IPS DF 4.7 (cell line): ENCODE results near the gene SPINDOC.
"Not testable (repeated sequence)": the region's sequence is repeated elsewhere in the genome, so short reads cannot be mapped to it uniquely, and the experiment has no call there.

Experiments
- DNase-seq: peaks from one replicate; pipeline ENCODE4 v3.0.0-alpha.2; 2013; ENCODE audit warnings: low spot score; ENCODE audit errors: extremely low read depth

SPINDOC gene, protein sequence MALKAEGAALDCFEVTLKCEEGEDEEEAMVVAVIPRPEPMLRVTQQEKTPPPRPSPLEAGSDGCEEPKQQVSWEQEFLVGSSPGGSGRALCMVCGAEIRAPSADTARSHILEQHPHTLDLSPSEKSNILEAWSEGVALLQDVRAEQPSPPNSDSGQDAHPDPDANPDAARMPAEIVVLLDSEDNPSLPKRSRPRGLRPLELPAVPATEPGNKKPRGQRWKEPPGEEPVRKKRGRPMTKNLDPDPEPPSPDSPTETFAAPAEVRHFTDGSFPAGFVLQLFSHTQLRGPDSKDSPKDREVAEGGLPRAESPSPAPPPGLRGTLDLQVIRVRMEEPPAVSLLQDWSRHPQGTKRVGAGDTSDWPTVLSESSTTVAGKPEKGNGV

DNA sequence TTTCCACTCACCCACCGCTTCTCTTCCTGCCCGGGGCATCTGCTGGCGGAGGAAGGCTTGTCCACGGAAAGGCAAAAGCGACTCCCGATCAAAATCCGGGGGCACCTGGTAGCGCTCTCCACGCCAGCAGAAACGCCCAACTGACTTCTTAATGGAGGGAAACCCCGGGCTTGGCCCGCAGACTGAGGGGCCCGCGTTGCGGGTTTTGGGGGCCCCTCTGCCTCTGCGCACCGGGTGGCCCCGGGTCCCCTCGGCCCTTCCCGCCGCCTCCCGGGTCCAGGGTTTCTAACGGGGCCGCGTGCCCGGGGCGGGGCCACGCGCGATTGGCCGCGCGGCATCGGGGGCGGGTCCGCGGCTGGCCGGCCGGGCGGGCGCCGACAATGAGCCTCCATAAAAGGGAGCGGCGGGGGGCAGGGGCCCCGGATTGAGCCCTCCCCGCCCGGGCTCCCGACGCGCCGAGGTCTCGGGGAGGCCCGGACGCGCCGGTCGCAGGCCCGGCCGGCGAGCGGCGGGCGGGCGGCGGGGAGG, at the start of gene SPINDOC:
TSS of gene SPINDOC (plus strand) at position 422 of the 528 bp plus-strand sequence. CDS start 231 bp downstream, outside the sequence.
- DNase-seq = no peak

DNA sequence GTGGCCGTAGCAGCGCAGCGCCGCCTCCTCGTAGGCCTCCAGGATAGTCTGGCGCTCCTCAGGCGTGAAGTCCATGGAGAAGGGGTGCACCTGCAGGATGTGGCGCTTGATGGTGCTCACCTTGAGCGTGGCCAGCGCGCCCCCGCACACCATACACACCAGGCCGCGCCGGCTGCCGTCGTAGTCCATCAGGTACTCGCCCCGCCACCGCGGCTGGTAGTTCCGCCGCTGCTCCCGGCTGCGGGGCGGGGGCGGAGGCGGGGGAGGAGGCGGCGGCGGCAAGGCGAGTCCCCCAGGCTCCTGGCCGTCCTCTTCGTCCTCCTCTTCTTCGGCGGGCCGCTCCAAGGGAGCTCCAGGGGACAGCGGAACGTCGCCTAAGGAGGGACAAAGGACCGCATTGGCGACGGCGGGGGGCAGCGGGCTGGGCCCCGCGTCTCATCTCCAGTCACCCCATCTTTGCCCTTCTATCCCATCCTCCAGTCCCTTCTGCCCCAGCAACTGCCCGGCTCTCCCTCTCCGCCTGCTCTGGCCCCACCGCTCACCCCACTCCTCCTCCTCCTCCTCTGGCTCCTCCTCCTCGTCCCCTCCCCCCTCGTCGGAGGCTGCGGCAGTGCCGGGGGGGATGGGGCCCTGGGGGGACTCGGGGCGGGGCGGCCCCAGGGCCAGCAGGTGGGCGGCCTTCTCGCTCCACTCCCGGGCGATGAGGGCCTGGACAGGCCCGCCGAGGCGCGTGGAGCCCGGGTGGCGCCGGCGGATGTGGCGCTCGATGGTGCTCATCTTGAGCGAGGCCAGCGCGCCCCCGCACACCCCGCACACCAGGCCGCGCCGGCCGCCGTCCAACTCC, 49.5 kb upstream of the SPINDOC start:
- no peak for DNase-seq

DNA sequence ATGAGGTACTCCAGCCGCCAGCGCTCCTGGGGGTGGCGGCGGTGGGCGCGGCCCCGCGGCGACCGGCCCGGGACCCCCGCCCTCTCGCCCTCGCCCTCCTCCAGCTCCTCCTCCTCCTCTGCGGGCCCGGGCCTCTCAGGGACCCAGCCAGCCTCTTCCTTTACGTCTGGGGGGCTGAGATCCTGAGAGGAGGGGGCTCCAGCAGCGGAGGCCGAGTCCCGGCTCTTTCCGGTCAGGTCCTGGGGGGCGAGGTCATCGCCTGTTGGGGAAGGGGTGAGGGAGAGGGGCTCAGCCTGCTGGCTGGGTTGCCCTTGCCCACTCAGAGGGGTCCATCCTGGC, 48.9 kb upstream of the SPINDOC start:
- no peak for DNase-seq

DNA sequence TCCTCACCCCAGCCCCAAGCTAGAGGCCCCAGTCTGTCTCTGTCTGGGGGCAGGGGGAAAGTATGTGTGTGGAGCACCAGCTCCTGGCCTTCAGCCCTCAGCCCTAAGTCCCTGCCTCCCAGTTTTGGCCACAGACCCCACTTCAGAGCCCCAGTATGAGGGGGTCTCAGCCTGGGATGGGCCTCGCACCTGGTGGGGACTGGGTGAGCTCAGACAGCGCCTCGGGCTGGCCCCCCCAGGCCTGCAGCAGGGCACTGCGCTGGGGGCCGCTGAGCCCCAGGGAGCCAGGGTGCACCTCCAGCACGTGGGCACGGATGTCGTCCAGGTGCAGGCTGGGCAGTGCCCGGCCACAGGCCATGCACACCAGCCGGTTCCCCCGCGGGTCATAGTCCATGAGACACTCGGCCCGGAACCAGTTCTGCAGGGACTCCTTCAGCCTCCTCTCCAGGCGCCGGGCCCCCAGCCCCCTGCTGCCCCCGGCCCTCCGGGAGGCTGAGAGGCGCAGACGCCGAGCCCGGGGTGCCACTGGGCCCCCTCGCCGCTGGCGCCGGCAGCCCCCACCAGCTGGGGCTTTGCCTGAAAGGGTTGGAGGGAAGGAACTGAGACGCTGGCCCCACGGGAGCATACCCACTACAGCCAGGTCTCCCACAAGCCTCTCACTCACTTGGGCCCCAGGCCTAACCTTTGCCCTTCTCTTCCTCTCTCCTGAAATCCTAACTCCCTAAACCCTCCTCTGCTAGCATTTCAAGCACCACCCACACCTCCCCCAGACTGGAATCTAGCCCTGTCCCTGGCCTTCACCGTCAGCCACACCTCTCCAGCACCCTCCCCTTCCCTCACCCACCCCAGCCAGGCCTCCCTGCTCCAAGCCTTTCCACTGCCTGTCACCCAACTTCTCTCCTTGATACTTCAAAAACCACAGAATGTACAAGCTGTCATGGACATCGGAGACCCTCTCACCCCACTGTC, 48.3 kb upstream of the SPINDOC start:
- no peak for DNase-seq

DNA sequence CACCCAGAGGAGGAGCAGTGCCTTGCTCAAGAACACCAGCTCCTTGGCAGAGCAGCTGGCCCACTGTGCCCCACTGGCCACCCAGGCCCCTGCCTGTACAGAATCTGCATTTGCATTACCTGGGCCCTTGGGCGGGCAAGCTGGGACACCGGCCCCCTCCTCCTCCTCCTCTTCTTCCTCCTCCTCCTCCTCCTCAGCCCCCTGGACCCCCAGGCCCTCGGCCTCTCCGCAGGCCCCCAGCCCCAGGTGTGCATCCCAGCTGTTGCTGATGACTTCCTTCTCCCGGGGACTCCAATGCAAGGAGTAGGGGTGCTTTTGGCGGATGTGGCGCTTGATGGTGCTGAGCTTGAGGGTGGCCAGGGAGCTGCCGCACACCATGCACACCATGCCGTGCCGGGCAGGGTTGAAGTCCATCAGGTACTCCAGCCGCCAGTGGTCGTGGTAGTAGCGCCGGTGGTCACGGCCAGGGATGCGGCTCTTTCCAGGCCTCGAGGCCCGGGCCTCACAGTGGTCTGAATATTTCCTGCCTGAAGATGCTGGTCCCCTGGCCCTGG, 47.5 kb upstream of the SPINDOC start:
- DNase-seq = no peak

DNA sequence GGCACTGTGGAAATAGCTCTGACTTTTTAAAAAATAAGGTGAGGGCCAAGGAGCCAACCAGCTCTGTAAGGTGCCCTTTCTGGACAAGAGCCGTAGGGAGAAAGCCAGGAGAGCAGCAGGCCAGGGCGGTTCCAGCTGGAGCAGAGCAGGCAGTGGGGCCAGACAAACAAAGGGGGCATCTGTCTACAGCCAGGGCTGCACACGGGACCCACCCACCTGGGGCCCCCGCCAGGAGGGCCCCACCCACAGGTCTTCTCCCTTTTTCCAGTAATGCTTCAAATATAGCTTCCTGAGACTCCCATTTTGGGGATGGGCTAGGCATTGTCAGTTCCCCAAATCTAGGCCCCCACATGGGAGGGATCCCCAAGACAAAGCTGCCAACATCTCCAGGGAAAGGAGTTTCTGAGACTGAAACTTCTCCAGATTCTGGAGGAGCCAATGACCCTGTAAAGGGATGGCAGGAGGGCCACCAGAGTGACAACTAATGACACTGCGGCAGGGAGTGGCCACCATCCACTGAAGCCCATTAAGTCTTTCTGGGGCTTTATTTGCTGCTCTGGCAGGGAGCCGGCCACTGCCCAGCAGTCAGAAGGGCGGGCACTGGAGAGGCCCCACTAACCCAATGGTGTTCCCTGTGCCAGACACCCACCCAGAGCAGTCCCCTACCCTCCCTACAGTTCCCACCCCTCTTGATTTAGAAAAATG, 46.6 kb upstream of the SPINDOC start:
- no peak for DNase-seq

DNA sequence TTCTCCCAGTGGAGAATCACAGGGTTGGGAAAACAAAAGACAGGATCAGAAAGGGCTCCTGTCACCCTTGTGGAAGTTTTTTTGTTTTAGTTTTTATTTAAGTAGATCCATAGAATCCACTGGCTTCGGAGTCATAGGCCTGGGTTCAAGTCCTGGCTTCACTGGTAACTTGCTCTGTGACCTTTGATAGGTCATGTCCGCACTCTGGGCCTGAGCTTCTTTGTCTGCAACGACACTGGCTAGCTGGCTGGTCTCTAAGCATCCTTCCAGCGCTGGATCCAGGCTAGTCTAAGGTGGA, 46.0 kb upstream of the SPINDOC start:
- DNase-seq = no peak

DNA sequence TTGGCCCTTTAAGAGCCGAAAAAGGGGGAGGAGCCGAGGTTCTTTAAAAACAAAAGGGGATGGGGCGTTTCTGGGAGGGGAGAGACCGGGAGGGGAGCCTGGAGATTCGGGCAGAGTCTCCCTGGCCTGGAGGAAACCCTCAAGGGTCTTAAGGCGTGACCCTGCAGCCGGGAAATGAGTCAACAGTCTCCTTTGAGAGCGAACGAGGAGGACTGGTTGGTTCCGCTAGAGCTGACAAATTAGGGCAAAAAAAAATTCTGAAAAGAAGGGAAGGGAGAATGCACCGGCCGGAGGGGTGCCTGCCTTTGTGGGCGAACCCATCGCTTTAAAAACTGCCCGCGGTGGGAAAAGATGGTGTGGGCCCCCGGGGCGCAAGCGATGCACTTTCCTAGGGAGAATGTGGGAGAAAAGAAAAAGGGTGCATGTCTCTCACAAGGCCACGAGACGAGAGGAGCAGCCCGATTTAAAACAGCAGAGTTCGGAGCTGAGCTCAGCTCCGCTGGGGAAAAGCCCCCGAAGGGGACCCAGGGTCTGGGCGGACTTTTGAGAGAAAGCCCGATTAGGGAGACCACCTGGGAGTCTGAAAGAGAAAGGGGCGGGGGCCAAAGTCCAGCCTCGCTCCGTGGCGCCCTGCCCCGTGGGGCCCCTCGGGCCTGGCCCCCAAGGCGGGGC, 45.6 kb upstream of the SPINDOC start:
- no peak for DNase-seq

DNA sequence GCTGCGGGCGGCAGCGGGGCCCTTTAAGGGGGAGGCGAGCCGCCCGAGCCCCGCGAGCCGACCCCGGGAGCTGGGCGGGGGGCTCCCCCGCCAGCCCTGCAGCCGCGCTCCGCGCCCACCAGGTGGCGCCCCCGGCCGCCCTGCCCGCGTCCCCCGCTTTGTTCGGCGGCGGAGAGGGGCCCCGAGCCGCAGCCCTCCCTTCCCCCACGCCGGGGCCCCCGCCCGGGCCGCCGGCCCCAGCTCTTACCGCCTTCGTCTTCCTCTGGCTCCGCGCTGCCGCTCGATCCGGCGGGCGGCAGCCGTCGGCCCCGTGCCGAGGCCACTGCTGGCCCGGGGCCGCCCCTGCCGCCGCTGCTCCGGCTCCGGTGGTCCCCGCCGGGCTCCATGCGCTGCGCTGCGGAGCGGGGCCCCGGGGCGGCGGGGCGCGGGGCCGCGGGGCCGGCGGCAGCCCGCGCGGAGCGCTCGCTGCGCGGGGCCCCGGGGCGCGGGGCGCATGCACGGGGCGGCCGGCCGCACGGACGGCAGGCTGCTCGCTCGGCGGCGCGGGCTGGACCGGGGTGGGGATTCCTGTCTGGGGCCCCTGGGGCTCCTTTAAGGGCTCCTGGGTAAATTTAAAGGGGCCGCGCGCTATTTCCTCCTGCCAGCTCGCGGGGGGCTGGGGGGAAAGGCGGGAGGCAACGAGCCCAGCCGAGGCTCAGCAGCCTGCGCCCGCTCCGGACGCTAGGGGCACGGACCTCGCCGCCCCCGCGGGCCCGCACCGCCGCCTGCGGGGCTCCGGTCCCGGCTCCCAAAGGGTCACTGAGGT, 44.8 kb upstream of the SPINDOC start, which contains the start of gene ZFTA:
TSS of gene ZFTA (minus strand) at position 539 of the 805 bp plus-strand sequence. CDS start at position 386, 153 bp downstream.
- DNase-seq = no peak

DNA sequence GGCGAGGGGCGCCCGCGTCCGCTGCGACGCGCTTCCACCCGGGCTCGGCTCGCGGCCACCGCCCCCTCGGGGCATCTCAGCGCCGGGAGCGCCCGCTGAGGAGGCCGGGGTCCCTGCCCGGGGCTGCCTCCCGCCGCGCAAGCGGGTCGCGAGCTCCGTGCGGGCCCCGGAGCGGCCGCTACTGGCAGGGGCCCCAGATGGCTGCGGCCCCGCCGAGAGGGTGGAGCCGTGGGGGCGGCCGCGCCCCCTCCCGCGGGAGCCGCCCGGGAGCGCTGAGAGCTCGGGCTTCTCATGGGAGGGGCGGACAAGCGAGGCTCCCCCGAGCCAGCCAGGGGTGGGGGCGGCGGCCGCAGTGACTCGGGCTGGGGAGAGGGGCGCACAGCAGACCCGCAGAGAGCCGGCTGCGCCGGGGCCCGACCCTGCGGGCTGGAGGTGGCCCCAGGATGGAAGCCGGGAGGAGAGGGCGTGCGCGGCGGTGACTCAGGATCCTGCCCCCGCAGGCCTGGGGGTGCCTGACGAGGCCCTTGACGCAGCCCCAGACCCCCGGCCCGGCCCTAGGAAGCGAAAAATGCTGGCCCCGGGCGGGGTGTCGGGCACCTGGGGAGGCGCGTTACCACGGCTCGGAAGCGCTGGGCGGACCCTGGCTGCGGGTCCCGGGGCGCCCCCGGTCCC, 44.1 kb upstream of the SPINDOC start:
- no peak for DNase-seq

DNA sequence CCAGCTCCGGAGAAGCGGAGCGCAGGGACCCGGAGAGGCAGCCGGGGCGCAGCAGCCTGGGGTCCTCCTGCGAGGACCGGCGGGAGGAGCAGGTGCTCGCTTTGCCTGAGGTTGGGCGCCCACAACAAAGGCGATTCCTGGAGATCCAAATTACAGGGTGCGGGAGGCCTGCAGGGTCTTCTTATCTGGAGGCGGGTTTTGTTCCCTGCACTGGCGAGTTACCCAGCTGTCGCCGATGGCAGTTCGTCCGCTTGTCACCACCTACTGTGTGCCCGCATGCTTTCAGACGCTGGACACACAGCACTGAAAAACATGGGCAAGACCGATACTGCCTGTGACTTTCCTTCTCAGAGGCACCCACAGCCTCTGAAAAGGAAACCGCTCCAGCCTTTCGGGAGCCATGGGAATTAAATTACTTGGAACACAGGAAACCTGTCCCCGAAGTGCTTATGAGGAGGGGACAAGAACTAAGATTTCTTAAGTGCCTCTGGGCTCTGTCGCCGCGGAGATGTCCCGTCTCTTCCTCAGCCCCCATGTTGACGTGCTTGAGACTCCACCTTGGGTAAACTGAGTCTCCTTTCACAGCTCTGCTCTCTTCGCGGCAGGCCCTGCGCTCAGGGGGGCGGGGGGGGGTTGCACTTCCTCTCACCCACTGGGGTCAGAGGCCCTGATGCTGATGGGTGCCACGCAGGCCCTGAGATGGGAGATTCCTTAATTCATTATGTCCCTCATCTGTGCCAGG, 43.4 kb upstream of the SPINDOC start:
- DNase-seq = no peak

DNA sequence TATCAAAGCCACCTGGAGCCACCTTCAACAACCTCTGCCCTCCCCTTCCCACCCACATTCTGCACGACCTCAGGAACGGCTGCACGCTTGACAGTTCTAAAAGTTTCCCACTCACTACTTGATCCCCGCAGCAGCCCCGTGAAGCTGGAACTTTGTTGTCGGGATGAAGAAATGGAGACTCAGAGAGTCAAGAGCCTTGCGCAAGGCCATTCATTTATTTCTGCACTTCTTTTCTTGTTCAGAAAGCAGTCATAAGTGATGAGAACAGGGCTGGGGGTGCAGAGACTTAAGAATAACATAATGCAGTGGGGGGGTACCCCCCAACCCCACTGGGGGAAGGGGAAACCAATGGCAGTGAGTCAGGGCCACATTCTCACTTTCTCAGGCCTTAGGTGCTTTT, 42.5 kb upstream of the SPINDOC start:
- no peak for DNase-seq

DNA sequence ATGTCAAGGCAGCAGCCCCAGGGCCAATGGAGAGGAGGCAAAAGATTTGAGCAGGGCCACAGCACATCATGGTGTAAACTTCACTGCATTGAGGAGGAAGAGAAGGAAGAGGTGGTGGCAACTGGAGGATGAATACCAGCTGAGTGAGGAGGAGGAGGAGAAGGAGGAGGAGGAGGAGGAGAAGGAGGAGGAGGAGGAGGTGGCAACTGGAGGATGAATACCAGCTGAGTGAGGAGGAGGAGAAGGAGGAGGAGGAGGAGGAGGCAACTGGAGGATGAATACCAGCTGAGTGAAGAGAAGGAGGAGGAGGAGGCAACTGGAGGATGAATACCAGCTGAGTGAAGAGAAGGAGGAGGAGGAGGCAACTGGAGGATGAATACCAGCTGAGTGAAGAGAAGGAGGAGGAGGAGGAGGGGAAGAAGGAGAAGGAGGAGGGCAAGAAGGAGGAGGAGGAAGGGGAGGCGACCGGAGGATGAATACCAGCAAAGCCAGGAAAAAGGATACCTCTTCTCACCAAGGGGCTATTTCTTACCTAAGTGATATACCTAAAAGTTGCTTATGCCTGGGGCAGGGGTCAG, 41.4 kb upstream of the SPINDOC start:
- DNase-seq = not testable (repeated sequence)

DNA sequence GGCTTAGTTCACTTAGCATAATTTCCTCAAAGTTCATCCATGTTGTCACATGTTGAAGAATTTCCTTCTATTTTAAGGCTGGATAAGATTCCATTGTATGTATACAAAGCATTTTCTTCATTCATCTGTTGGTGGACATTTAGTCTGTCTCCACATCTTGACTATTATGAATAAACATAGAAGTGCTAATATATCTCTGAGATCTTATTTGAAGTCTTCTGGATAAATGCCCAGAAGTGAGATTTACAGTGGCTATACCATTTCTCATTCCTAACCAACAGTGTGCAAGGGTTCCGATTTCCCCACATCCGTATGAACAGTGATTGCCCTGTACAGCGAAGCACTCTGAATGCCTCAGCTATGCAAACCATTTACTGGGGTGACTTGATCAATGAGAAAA, 38.1 kb upstream of the SPINDOC start:
- no peak for DNase-seq

DNA sequence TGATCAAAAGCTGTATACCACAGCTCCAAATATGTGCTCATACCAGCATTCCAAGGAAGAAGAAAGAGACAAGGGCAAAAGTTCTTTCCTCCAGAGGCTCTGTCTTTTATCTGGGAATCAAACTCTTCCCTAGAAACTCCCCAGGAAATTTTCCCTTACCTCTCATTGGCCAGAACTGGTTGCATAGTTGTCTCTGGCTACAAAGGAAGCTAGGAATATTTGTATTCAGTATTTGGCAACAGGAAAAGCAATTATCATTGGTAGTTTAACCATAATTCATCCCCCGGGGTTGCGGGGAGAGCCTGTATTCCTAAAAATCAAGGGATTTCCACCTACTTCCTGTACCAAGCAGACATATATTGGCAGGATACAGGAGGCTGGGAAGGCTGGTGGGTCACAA, 34.2 kb upstream of the SPINDOC start:
- DNase-seq = no peak

DNA sequence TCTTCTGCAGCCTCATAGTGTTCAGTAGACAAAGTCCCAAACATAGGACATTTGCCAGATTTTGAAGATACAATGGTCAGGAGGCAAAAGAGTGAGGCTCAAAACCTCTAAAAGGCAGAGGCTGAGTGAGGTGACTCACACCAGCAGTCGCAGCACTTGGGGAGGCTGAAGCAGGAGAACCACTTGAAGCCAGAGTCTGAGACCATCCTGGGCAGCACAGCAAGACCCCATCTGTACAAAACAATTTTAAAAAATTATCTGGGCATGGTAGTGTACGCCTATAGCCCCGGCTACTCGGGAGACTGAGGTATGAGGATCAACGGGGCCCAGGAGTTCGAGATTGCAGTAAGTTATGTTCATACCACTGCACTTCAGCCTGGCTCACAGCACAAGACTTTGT, 30.5 kb upstream of the SPINDOC start:
- no peak for DNase-seq

DNA sequence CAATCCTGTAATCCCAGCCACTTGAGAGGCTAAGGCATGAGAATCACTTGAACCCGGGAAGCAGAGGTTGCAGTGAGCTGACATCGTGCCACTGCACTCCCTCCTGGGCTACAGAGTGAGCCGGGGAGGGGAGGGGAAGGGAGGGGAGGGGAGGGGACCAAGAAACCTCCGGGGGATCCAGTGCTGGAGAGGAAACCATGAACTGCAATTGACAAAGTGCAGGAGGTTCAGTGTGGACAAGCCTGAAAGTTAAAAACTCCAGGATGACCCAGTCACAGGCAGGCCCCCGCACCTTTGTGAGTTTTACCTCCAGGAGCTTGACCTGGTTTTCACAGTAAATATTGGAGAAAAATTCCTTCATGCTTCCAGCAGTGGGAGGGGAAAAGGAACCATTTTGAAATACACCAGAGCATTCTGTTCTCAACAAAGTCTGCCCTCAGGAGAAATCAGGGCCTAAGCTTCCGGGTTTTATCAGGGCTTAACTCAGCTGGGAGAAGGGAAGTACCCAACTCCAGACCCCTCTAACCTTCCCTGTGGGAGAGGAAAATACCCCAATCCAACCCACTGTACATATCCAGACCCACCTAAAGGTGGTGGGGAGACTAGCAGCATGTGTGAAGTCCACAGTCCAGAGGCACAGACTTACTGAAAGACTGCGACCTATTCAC, 29.2 kb upstream of the SPINDOC start:
- no peak for DNase-seq
